Progenitor cell of endocrine pancreas (in vitro differentiated cells): Measurements from ENCODE around the gene TBC1D19. TPM values are rescaled to one million over a fixed set of nuclear protein-coding genes. Genes with fewer than 3 reads are reported as not detected.

Source experiments
- DNase-seq: peaks from one replicate; pipeline ENCODE4 v3.0.0; 2021; ENCODE audit warnings: low spot score; ENCODE audit not compliant: unreplicated experiment
- H3K27ac Mint-ChIP-seq: 2 replicates; pipeline ENCODE4 v1.8.0; 2021; ENCODE audit warnings: mild to moderate bottlenecking, moderate library complexity, mixed read lengths
- H3K27me3 Mint-ChIP-seq: 2 replicates; pipeline ENCODE4 v1.8.0; 2021; ENCODE audit warnings: mixed read lengths
- H3K36me3 Mint-ChIP-seq: 2 replicates; pipeline ENCODE4 v1.8.0; 2022; ENCODE audit warnings: mixed read lengths; ENCODE audit not compliant: insufficient read depth
- H3K4me1 Mint-ChIP-seq: 2 replicates; pipeline ENCODE4 v1.8.0; 2021; ENCODE audit warnings: low read depth, mixed read lengths
- H3K4me3 Mint-ChIP-seq: 2 replicates; pipeline ENCODE4 v1.8.0; 2021; ENCODE audit warnings: low read depth, mild to moderate bottlenecking, moderate library complexity, mixed read lengths
- H3K9me3 Mint-ChIP-seq: 2 replicates; pipeline ENCODE4 v1.8.0; 2021; ENCODE audit warnings: low read depth, mixed read lengths
- total RNA-seq: library from RNA; stranded (reverse); gene quantifications from 2 replicates; pipeline ENCODE4 v1.2.1, GENCODE V29; 2021
- TF ChIP-seq, protein P1 (sequence below): fragments of 200-600 bp; sonication (generic); IDR thresholded peaks from one replicate; pipeline ENCODE4 v1.5.0; 2021; ENCODE audit warnings: antibody characterized with exemption, mild to moderate bottlenecking; ENCODE audit not compliant: unreplicated experiment

TBC1D19 gene
- total RNA-seq, 1 donor from 2014 or later = 28.8 TPM

DNA sequence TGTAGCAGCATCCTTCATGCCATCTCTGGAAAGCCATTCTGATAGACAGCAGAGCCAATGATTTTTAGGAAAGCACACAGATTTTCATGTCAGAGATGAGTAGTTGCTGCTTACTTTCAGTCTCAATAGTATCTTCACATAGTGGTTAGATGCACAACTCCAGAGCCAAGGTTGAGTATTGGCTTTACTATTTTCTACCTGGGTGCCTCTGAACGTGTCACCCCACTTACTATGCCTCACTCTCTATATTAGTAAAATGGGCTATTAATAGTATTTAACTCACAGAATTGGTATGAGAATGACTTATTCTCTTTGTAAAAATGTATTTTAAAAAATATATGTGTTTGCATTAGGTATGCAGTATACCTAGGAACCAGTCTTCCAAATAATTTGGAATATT, 168.0 kb downstream of the TBC1D19 start:
- TF ChIP-seq, protein P1, sequence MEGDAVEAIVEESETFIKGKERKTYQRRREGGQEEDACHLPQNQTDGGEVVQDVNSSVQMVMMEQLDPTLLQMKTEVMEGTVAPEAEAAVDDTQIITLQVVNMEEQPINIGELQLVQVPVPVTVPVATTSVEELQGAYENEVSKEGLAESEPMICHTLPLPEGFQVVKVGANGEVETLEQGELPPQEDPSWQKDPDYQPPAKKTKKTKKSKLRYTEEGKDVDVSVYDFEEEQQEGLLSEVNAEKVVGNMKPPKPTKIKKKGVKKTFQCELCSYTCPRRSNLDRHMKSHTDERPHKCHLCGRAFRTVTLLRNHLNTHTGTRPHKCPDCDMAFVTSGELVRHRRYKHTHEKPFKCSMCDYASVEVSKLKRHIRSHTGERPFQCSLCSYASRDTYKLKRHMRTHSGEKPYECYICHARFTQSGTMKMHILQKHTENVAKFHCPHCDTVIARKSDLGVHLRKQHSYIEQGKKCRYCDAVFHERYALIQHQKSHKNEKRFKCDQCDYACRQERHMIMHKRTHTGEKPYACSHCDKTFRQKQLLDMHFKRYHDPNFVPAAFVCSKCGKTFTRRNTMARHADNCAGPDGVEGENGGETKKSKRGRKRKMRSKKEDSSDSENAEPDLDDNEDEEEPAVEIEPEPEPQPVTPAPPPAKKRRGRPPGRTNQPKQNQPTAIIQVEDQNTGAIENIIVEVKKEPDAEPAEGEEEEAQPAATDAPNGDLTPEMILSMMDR = no peak
- Mint-ChIP-seq H3K27ac (no peak overlapping the region), H3K36me3 (peaks cover 8% of the 10 kb centered on the region), H3K4me1 (peaks cover 6% of the 10 kb centered on the region), H3K4me3 (no peak overlapping the region), H3K9me3 (no peaks in the 10 kb centered on the region), H3K27me3 (no peaks in the 10 kb centered on the region)
- DNase-seq = no peak

DNA sequence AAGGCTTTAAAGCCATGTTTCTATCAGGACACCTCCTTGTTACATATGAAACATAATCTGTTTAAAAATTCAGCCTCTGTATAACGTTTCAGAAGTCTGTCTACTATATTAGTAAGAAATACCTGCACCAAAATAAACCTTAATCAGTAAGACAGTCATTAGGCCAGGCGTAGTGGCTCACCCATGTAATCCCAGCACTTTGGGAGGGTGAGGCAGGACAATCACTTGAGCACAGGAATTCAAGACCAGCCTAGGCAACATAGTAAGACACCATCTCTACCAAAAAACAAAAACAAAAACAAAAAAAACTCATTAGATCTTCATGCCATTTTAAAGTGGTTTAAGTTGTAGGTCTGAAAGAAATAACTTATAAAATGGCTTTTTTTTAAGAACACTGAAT, 169.3 kb downstream of the TBC1D19 start:
- H3K4me1 Mint-ChIP-seq = peaks cover 6% of the 10 kb centered on the region
- H3K27ac Mint-ChIP-seq = no peak overlapping the region

DNA sequence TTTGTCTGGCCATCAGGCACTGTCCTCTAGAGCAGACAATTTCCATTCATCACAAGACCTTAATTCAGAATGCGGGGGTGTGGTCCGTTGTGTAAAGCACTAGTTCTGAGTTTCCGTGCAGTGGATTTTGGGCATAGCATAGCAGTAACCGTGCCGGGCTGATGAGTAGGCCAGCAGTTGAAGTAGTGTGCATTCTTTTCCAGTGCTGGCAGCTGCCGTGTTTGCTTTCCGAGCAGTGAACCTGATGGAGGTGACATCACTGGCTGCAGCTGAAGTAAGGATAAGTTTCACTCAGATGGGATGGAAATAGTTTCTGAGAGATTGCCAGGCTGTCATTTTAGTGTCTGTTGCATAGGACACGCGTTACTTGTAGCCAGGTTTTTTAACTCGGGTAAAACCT, 169.7 kb downstream of the TBC1D19 start:
- Mint-ChIP-seq H3K4me1 (peaks cover 6% of the 10 kb centered on the region), H3K4me3 (no peak overlapping the region), H3K36me3 (peaks cover 8% of the 10 kb centered on the region), H3K9me3 (no peaks in the 10 kb centered on the region), H3K27me3 (no peaks in the 10 kb centered on the region), H3K27ac (no peak overlapping the region)
- TF ChIP-seq, protein P1 = no peak
- no peak for DNase-seq

More for the DNA sequence above, 169.3 kb downstream of the TBC1D19 start:
- Mint-ChIP-seq H3K4me3 (no peak overlapping the region), H3K36me3 (peaks cover 8% of the 10 kb centered on the region), H3K27me3 (no peaks in the 10 kb centered on the region), H3K9me3 (no peaks in the 10 kb centered on the region)
- TF ChIP-seq, protein P1 = no peak
- DNase-seq = no peak

DNA sequence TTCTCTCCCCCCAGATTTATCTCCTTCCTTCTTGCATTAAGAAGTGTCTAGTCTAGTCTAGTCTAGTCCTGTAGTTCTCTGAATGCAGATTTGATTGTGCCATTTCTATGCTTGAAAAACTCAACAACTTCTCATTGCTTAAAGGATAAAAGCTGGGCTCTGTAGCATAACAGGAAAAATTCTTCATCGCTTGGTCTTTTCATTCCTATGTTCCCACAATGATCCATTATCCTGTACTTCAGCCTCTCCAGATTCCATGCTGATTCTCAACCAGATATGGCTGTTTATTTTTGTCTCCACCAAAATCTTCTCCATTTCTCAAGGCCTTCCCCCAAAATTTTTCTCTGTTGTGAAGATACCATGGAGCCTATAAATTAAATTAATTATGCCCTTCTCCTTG, 173.9 kb downstream of the TBC1D19 start:
- Mint-ChIP-seq H3K4me3 (no peak overlapping the region), H3K4me1 (peaks cover 2% of the 10 kb centered on the region), H3K27me3 (no peaks in the 10 kb centered on the region), H3K36me3 (peaks cover 8% of the 10 kb centered on the region), H3K9me3 (no peaks in the 10 kb centered on the region), H3K27ac (no peak overlapping the region)
- DNase-seq = no peak
- TF ChIP-seq, protein P1 = no peak

DNA sequence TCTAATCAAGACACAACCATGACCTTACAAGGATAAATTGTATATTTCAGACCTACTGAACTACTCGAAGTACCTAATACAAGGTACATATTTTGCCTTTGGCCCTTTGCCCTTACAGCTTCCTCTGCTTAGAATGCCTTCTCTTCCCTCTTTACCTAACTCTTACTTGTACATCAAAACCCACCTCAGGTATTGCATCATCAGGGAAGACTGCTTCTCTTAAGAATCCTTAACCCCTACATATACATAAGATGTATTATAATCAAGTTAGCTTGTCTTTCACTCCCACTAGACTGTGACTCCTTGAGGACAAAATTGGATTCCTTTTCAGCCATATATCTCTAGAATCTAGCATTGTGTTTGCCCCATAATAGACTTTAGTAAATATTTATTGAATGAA, 175.0 kb downstream of the TBC1D19 start:
- Mint-ChIP-seq H3K36me3 (peaks cover 8% of the 10 kb centered on the region), H3K27ac (no peak overlapping the region), H3K4me3 (no peak overlapping the region), H3K9me3 (no peaks in the 10 kb centered on the region), H3K27me3 (no peaks in the 10 kb centered on the region), H3K4me1 (no peaks in the 10 kb centered on the region)
- DNase-seq = no peak
- TF ChIP-seq, protein P1 = no peak
